Skeletal muscle cell (primary cell): Measurements from ENCODE around the gene GARNL3.

Experiments used
- DNase-seq: peaks from one replicate; pipeline ENCODE4 v3.0.0-alpha.2; 2010; ENCODE audit warnings: low read depth
- H3K4me3 ChIP-seq: 2 replicates; pipeline ENCODE4 v1.5.1; 2011; ENCODE audit warnings: low read depth, mild to moderate bottlenecking, control low read depth, low read length, moderate library complexity

GARNL3 gene

DNA sequence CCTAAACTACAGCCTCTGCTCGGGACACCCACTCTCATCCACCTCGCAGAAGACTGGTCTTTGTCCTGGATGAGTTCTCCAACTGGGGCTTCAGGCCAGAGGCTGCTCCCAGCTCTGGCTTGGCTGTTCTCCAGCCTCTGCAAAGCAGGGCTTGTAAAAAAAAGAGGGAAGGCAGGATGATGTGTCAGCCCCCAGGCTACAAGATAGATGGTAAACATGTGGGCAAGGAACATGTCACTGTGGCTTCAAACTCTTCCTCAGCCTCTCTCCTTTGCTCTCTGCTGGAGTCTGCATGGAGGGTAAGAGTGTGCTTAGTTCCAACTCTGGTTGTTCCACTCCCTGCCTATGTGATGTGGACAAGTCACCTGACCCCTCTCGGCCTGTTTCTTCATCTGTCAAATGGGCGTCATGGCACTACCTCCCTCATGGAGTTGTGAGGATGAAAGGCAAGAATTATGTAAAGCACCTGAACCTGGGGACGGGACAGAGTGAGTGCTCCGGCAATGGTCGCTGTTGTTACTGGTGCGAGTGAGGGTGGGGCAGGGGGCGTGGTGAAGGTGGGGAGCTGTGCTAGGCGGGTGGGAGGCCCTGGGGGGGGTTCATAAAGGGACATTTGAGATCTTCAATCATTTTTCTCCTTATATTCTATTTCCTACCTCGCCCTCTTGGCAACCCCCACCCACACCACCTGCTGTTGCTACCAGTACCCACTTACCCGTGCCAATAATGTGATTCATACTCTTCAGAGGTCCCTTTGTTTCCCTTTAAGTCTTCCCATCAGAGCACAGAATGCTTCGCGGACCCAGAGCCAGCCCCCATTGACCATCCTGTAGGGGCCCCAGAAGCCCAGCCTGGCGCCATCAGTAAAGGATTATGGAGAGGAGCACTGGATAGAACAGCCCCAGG lies 152.8 kb downstream of the GARNL3 start:
- DNase-seq, result no peak
- no peak overlapping the region for H3K4me3 ChIP-seq

DNA sequence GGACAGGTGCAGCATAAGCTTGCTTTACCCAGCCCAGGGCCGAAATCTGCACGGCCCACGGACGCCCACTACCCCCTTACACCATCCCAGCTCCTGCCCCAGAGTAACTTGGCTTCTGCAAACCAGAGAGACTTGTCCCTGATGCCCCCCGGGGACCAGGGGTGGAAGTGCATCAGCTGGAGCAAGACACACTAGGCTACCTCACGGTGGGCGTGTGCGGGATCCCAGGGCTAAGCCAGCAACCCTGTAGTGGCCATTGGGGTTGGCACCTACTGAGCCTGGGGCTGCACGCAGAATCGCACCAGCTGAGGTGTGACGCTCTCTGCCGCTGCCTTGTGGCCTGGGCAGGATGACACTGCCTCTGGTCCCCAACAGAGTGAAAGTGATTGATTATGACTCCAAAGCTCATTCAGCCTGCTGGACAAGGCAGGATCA lies 153.5 kb downstream of the GARNL3 start:
- H3K4me3 ChIP-seq, result no peak overlapping the region
- DNase-seq, result no peak

DNA sequence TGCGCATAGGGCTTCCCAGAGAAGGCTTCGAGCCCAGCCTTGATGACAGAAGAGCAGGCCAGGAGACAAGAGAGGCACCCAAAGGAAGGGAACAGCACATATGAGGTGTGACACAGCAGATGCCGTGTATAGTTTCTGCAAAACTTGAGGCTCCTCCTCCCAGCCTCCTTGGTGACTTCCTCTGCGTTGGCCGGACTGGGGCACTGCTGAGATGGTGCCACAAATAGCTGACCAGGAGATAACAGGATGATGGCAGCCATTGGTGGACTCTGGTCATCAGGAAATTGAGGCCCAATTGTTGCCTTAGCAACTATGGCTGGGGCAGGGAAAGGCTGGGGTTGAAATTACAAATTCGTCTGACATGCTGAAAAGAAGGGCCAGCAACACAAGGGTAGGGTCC lies 154.8 kb downstream of the GARNL3 start:
- no peak overlapping the region for H3K4me3 ChIP-seq

DNA sequence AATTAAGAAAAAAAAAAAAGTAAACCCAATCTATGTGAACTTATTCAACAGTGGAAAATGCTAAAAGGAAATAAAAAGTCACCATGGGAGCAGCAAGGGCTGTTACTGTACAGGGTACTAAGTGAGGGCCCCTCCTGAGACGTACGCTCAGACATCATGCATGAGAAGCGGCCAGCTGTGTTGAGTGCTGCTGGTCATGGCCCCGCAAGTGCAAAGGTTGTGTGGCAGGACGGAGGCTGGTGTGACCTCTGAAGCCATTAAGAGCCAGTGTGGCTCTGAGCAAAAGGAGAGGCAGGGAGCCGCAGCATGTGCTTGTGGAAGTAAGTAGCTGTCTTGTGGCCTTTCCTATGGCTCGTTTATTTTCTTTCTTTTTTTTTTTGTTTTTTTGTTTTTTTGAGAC lies 156.5 kb downstream of the GARNL3 start:
- DNase-seq, result no peak
- H3K4me3 ChIP-seq, result no peak overlapping the region

More for the DNA sequence above, 154.8 kb downstream of the GARNL3 start:
- DNase-seq, result no peak

DNA sequence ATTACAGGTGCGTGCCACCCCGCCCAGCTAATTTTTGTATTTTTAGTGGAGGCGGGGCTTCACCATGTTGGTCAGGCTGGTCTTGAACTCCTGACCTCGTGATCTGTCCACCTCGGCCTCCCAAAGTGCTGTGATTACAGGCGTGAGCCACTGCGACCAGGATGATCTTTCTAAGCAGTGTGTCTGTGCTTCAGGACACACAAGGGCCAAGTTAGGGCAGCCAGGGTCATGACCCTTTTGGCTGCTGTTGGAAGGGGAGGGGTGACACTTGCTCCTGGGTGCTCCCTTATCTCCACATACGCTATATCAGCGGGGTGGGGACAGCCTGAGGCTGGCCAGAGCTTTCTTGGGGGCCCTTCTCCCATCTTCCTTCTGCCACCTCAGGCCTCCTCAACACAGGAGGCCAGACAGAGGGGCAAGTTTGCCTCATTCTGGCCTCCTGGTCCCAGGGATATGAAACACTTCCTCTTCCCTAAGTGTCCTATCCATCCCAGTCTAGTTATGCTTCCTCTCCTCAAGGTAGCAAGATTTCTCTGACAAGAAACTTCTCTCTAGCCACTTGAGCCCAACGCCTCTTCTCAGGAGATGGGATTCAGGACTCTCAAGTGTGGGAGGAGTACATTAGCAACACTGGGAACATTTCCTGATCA lies 157.7 kb downstream of the GARNL3 start:
- DNase-seq, result no peak
- H3K4me3 ChIP-seq, result no peak overlapping the region

DNA sequence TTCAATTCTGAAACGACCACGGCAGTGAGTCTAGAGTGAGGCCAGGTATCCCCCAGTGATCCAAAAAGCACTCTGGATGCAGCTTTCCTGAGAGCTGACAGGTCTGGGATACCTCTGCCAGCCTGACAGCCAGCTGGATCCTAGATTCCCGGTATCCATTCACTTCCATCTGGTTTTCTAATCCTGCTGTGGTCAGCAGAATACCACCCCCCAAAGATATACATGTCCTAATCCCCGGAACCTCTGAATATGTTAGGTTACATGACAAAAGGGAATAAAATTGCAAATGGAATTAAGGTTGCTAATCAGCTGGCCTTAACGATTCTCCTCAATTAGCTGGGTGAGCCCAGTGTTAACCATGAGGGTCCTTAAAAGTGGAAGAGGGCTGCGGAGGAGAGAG lies 158.2 kb downstream of the GARNL3 start:
- peak overlapping the region; percentile 95 for H3K4me3 ChIP-seq
- no peak for DNase-seq

DNA sequence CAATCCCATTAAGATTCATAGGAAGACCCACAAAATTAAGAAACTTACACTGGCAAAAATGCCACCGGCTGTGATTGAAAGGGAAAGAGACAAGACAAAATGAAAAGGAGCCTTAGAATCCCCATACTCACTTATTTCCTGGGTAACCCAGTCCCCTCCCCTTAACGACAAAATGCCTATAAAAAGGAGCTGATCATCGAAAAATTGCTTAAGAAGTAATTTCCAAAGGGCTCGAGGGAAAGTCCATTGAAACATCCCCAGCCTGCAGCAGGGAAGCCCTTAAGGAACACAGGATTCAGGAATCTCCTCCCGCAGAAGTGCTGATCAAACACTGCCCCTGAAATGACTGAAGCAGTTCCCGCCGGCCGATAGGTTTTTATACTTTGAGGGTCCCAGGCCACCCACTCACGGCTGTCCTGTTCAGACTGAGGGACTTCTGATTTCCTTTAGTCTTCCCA lies 158.9 kb downstream of the GARNL3 start:
- no peak for DNase-seq
- peak overlapping the region; percentile 95 for H3K4me3 ChIP-seq

DNA sequence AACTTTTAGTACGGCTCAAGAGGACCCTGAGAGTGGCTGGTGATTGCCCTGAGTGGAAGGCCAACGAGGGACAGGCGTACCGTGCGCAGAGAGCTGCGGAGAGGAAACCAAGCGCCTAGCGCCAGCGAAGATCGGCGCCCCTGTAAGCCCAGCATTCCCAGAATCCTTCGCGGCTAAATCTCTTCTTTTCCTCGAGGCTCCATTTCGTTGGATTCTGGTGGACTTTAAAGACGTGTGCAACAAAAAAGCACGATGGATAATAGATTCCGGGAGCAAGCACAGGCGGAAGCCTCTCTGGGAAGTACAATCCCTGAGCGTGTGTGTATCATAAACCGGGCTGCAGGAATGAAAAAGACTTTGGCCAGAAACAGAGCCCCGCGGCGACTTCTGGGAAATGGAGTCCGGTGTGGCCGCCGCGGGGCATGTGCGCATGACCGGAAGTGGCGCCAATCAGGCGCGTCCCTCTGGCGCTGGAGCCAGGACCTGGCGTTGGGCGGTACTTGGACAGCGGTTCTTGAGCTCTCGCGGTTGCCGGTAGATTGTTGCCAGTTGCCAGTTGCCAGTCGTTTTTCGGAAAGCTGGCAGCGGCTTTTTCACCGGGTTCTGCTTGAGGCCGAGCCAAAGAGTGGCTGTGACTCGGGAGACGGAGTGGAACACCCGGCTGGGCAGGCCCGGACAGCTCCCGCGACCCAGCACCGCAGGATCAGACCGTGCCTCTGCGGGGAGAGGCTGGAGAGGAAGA lies 159.5 kb downstream of the GARNL3 start, which contains the start of gene ZNF79:
Gene ZNF79 (plus strand): TSS at position 449 of the 742 bp plus-strand sequence. CDS start 406 bp downstream, outside the sequence.
- H3K4me3 ChIP-seq, result peak within 1 kb of the TSS; percentile 95
- peak; percentile 75 for DNase-seq

DNA sequence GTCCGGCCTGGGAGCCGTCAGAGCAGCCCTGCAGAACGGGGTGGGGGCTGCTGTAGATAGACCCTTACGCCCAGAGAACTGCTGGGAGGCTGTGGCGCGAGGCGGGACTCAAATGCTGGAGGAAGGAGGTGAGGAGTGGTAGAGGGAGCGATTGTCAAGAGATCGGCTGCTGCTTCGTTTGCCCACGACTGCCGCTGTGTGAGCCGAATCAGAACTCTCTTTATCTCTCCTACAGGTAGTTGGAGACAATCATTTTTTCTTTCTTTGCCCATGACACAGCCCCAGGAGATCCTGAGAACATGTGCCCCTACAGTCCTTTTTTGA lies 160.1 kb downstream of the GARNL3 start:
- H3K4me3 ChIP-seq, result peak overlapping the region; percentile 95
- DNase-seq, result no peak

DNA sequence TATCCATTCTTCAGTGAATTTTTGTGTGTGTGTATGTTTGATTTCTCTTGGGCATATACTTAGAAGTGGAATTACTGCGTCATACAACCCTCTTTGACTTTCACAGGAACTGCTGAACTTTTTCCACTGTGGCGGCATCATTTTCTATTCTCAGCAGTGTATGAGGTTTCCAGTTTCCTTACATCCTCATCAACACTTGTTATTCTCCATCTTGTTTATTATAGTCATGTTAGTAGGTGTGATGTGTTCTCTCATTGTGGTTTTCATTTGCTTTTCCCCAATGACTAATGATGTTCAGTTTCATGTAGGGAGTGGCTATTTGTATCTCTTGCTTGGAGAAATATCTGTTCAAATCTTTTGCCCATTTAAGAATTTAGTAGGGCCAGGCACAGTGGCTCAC lies 162.2 kb downstream of the GARNL3 start:
- DNase-seq, result no peak
- no peak overlapping the region for H3K4me3 ChIP-seq

DNA sequence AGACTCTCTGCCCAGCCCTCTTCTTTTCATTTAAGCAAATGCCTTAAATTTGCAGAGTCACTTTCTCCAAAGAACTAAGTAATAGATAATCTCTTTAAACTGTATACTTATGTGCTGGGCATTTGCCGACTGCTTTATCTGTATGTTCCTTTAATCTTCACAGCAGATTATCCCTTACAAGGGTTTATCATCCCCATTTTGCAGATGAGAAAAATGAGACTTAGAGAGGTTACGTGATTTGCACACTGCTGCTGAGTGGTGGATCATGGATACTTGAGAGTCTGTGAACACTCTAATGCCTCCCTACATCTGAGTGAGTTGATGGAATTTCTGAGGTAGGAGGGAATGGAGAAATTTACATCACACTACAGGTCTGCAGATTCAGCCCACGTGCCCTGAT lies 163.8 kb downstream of the GARNL3 start:
- no peak overlapping the region for H3K4me3 ChIP-seq
- DNase-seq, result no peak

DNA sequence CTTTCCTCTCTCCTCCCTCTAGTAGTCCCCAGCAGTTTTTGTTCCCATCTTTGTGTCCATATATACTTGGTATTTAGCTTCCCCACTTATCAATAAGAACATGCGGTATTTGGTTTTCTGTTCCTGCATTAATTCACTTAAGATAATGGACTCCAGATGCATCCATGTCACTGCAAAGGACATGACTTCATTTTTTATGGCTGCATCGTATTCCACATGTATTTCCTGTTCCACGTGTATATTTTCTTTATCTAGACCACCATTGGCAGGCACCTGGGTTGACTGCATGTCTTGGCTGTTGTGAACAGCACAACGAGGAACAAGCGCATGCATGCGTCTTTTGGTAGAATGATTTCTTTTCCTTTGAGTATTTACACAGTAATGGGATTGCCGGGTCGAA lies 165.8 kb downstream of the GARNL3 start:
- H3K4me3 ChIP-seq, result no peak overlapping the region
- DNase-seq, result no peak

DNA sequence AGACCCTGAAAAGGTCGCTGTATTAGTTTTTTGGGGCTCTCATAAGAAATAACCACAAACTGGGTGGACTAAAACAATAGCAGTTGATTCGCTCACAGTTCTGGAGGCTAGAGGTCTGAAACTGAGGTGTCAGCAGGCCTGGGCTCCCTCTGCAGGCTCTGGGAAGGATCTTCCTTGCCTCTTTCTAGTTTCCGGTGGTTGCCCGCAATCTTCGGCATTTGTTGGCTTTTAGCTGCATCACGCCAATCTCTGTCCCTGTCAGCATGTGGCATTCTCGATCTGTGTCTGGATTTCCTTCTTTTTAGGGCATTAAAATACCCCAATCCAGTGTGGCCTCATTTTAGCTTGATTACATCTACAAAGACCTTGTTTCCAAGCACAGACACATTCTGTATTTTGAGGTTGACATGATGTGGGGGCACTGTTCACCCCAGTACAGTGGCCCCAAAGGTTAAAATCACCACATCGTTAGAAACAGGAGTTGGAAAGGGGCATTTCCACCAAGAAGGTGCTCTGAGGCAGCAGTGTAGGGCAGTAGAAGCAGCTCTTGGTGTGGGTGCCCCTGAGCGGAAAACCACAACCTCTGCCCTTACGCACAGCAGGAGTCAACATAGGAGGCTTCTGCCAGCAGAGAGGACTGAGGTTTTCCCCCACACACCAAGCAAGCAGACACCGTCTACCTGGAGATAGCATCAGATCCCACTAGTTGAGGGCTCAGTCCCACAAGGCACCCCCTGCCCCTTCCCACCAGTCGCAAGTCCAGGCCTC lies 173.1 kb downstream of the GARNL3 start:
- DNase-seq, result no peak
- no peak overlapping the region for H3K4me3 ChIP-seq

DNA sequence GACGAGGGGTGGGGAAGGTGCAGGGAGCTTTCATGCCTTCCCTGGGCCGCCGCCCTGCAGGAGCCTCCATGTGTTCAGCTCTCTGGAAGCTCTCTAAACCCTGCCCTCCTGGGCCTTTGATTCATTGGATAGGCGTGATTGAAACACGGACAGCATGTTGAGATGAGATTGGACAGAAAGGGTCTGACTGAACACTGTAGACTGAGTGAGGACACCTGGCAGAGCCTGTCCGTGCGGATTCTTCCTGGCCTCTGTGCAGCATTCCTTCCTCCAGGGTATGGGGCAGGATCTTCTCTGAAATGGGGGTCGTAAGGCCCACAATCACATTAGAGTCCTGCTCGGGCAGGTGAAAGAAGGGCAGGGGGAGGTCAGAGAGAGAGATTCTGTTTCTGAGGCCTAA lies 173.8 kb downstream of the GARNL3 start:
- H3K4me3 ChIP-seq, result no peak overlapping the region
- DNase-seq, result no peak
